BLaER1 treated with 17β-estradiol and CSF1 and Interleukin-3, amounts not matched to agents 10 nM and 100 nM (cell line): ENCODE results near the gene IRF4.

ENCODE experiments used
- H3K27ac ChIP-seq, 11 experiments: shearing (Covaris generic); formaldehyde crosslinking; 2 replicates each; pipeline ENCODE4 v1.8.1; 2022
- H3K27me3 ChIP-seq, 11 experiments: shearing (Covaris generic); formaldehyde crosslinking; 2 replicates each; pipeline ENCODE4 v1.8.1; 2022
- H3K36me3 ChIP-seq, 11 experiments: shearing (Covaris generic); formaldehyde crosslinking; 2 replicates each; pipeline ENCODE4 v1.8.1; 2022
- H3K4me1 ChIP-seq, 10 experiments: shearing (Covaris generic); formaldehyde crosslinking; 2 replicates each; pipeline ENCODE4 v1.8.1; 2022
- H3K4me2 ChIP-seq, 11 experiments: shearing (Covaris generic); formaldehyde crosslinking; 2 replicates each; pipeline ENCODE4 v1.8.1; 2022
- H3K4me3 ChIP-seq, 10 experiments: shearing (Covaris generic); formaldehyde crosslinking; 2 replicates each; pipeline ENCODE4 v1.8.1; 2022
- H3K9ac ChIP-seq, 11 experiments: shearing (Covaris generic); formaldehyde crosslinking; 2 replicates each; pipeline ENCODE4 v1.8.1; 2022
- H3K9me3 ChIP-seq, 11 experiments: shearing (Covaris generic); formaldehyde crosslinking; replicated peaks in 1 of 11; 2 replicates each; pipeline ENCODE4 v1.8.1; 2022
- H4K20me1 ChIP-seq, 11 experiments: shearing (Covaris generic); formaldehyde crosslinking; 2 replicates each; pipeline ENCODE4 v1.8.1; 2022
- Cebpa-rat ChIP-seq, 11 experiments: shearing (Covaris generic); IDR thresholded peaks; 2 replicates each; pipeline ENCODE4 v1.8.1; 2022

IRF4 gene

GRCh38 chr6:443621-444159 is 52.1 kb downstream of the IRF4 start:
- Histone ChIP-seq H3K27me3 (no peaks in the 10 kb centered on the region; a peak in 1 of 22 replicates), H4K20me1 (no peaks in the 10 kb centered on the region), H3K9me3 (peaks cover 0 to 1% (median 0%) of the 10 kb centered on the region in 11 experiments; a peak in 2 of 22 replicates), H3K4me3 (no peak overlapping the region), H3K4me2 (peak overlapping the region in 4 of 11 experiments; percentile 66 to 70 (median 68); a peak in 4 of 22 replicates), H3K9ac (no peak overlapping the region), H3K4me1 (peaks cover 28 to 50% (median 38%) of the 10 kb centered on the region in 10 experiments), H3K27ac (no peak overlapping the region), H3K36me3 (no peaks in the 10 kb centered on the region)
- TF ChIP-seq Cebpa-rat (IDR thresholded peaks at IDR 0.05) = no peak

GRCh38 chr6:444653-445275 is 53.2 kb downstream of the IRF4 start:
- Histone ChIP-seq H3K9me3 (peaks cover 0 to 12% (median 8%) of the 10 kb centered on the region in 11 experiments; a peak in 12 of 22 replicates), H3K4me3 (no peak overlapping the region), H3K36me3 (no peaks in the 10 kb centered on the region), H3K27me3 (no peaks in the 10 kb centered on the region), H3K27ac (peak overlapping the region in 5 of 11 experiments; percentile 10 to 59 (median 39); a peak in 6 of 22 replicates), H3K4me2 (peak overlapping the region; percentile 57 to 82 (median 70)), H3K9ac (peak overlapping the region in 4 of 11 experiments; percentile 9 to 22 (median 19); a peak in 3 of 22 replicates), H4K20me1 (no peaks in the 10 kb centered on the region), H3K4me1 (peaks cover 28 to 53% (median 38%) of the 10 kb centered on the region in 10 experiments)
- no peak for TF ChIP-seq Cebpa-rat (IDR thresholded peaks at IDR 0.05)

- no peaks in the 10 kb centered on the region for H3K36me3 ChIP-seq
- H3K9ac ChIP-seq = peak overlapping the region in 3 of 11 experiments; percentile 9 to 20 (median 18); a peak in 4 of 22 replicates
- TF ChIP-seq Cebpa-rat (IDR thresholded peaks at IDR 0.05) = no peak
- H3K9me3 ChIP-seq = peaks cover 0 to 20% (median 15%) of the 10 kb centered on the region in 11 experiments; a peak in 13 of 22 replicates
- peaks cover 28 to 53% (median 38%) of the 10 kb centered on the region in 10 experiments for H3K4me1 ChIP-seq
- H3K4me3 ChIP-seq = no peak overlapping the region
- H3K27ac ChIP-seq = peak overlapping the region in 6 of 11 experiments; percentile 10 to 59 (median 33); a peak in 6 of 22 replicates
- no peaks in the 10 kb centered on the region for H4K20me1 ChIP-seq
- H3K27me3 ChIP-seq = no peaks in the 10 kb centered on the region
- peak overlapping the region; percentile 57 to 82 (median 70) for H3K4me2 ChIP-seq
Measured at GRCh38 chr6:445571-446417, 54.2 kb downstream of the IRF4 start.

GRCh38 chr6:446418-447366 is 55.1 kb downstream of the IRF4 start:
- Histone ChIP-seq H3K4me3 (no peak overlapping the region), H3K27ac (peak overlapping the region in 2 of 11 experiments; percentile 21 to 41; a peak in 2 of 22 replicates), H3K9me3 (peaks cover 0 to 22% (median 18%) of the 10 kb centered on the region in 11 experiments; a peak in 14 of 22 replicates), H3K9ac (no peak overlapping the region; a peak in 1 of 22 replicates), H3K4me1 (peaks cover 28 to 53% (median 38%) of the 10 kb centered on the region in 10 experiments), H3K27me3 (no peaks in the 10 kb centered on the region), H3K36me3 (no peaks in the 10 kb centered on the region), H4K20me1 (no peaks in the 10 kb centered on the region), H3K4me2 (peak overlapping the region; percentile 57 to 82 (median 70))
- TF ChIP-seq Cebpa-rat (IDR thresholded peaks at IDR 0.05) = no peak

GRCh38 chr6:447381-448165 is 56.0 kb downstream of the IRF4 start:
- Histone ChIP-seq H4K20me1 (no peaks in the 10 kb centered on the region), H3K9me3 (peaks cover 0 to 22% (median 18%) of the 10 kb centered on the region in 11 experiments; a peak in 14 of 22 replicates), H3K9ac (no peak overlapping the region), H3K4me1 (peaks cover 28 to 55% (median 38%) of the 10 kb centered on the region in 10 experiments), H3K36me3 (no peaks in the 10 kb centered on the region), H3K27ac (no peak overlapping the region), H3K4me3 (no peak overlapping the region), H3K4me2 (peak overlapping the region in 10 of 11 experiments; percentile 57 to 82 (median 70); a peak in 16 of 22 replicates), H3K27me3 (no peaks in the 10 kb centered on the region)
- no peak for TF ChIP-seq Cebpa-rat (IDR thresholded peaks at IDR 0.05)

- Histone ChIP-seq H3K9ac (no peak overlapping the region), H3K36me3 (no peaks in the 10 kb centered on the region), H3K4me3 (no peak overlapping the region), H3K4me2 (0 out of 22 replicates have a peak overlapping the region, but pooled peaks of 1 of the 11 experiments have one; percentile 26), H3K27me3 (no peaks in the 10 kb centered on the region), H4K20me1 (no peaks in the 10 kb centered on the region), H3K4me1 (peaks cover 28 to 57% (median 38%) of the 10 kb centered on the region in 10 experiments), H3K27ac (no peak overlapping the region), H3K9me3 (peaks cover 0 to 22% (median 18%) of the 10 kb centered on the region in 11 experiments; a peak in 14 of 22 replicates)
- no peak for TF ChIP-seq Cebpa-rat (IDR thresholded peaks at IDR 0.05)
Measured at GRCh38 chr6:448296-449056, 56.9 kb downstream of the IRF4 start.

- H3K27ac ChIP-seq = no peak overlapping the region
- no peak overlapping the region for H3K4me2 ChIP-seq
- no peak overlapping the region for H3K4me3 ChIP-seq
- H3K4me1 ChIP-seq = peaks cover 28 to 53% (median 36%) of the 10 kb centered on the region in 10 experiments
- H3K9me3 ChIP-seq = peaks cover 0 to 22% (median 18%) of the 10 kb centered on the region in 11 experiments; a peak in 14 of 22 replicates
- no peaks in the 10 kb centered on the region for H3K27me3 ChIP-seq
- no peak overlapping the region for H3K9ac ChIP-seq
- TF ChIP-seq Cebpa-rat (IDR thresholded peaks at IDR 0.05) = no peak
- no peaks in the 10 kb centered on the region for H4K20me1 ChIP-seq
- no peaks in the 10 kb centered on the region for H3K36me3 ChIP-seq
Measured at GRCh38 chr6:449057-449430, 57.5 kb downstream of the IRF4 start.
